GM19239 (cell line): Measurements from ENCODE around the gene SPTBN4.
"Not testable (repeated sequence)": the region's sequence is repeated elsewhere in the genome, so short reads cannot be mapped to it uniquely, and the experiment has no call there.

Source experiments
- DNase-seq: peaks from one replicate; pipeline ENCODE4 v3.0.0; 2011; ENCODE audit warnings: low spot score; ENCODE audit not compliant: insufficient read length
- FAIRE-seq: peaks from 2 replicates; lab custom pipeline; 2011; peaks lifted over from hg19 to GRCh38; lab: Jason Lieb, UNC

Gene SPTBN4

GRCh38 chr19:40501599-40501998 is 34.8 kb downstream of the SPTBN4 start:
- FAIRE-seq = no peak
- DNase-seq = no peak

- no peak for DNase-seq
- FAIRE-seq = no peak
Measured at GRCh38 chr19:40502081-40502480, 35.3 kb downstream of the SPTBN4 start.

GRCh38 chr19:40502647-40503319 is 36.0 kb downstream of the SPTBN4 start:
- no peak for FAIRE-seq
- DNase-seq = no peak

- FAIRE-seq (no peak), DNase-seq (no peak)
Measured at GRCh38 chr19:40503320-40503695, 36.5 kb downstream of the SPTBN4 start.

GRCh38 chr19:40506099-40506498 is 39.3 kb downstream of the SPTBN4 start:
- FAIRE-seq = no peak
- DNase-seq = no peak

- DNase-seq (no peak), FAIRE-seq (no peak)
Measured at GRCh38 chr19:40507892-40508291, 41.1 kb downstream of the SPTBN4 start.

- no peak for FAIRE-seq
- DNase-seq = no peak
Measured at GRCh38 chr19:40508739-40509260, 42.0 kb downstream of the SPTBN4 start.

GRCh38 chr19:40510526-40511115 is 43.8 kb downstream of the SPTBN4 start:
- DNase-seq (no peak), FAIRE-seq (no peak)

GRCh38 chr19:40511487-40511886 is 44.7 kb downstream of the SPTBN4 start:
- DNase-seq (no peak), FAIRE-seq (no peak)

- FAIRE-seq = no peak
Measured at GRCh38 chr19:40512110-40512472, 45.3 kb downstream of the SPTBN4 start.

GRCh38 chr19:40512473-40513344 is 45.9 kb downstream of the SPTBN4 start:
- DNase-seq = no peak
- no peak for FAIRE-seq

More at GRCh38 chr19:40512110-40512472, 45.3 kb downstream of the SPTBN4 start:
- DNase-seq = no peak

- no peak for FAIRE-seq
- DNase-seq = no peak
Measured at GRCh38 chr19:40513345-40513678, 46.5 kb downstream of the SPTBN4 start.

- DNase-seq (no peak), FAIRE-seq (no peak)
Measured at GRCh38 chr19:40513741-40514315, 47.0 kb downstream of the SPTBN4 start.

- DNase-seq (no peak), FAIRE-seq (no peak)
Measured at GRCh38 chr19:40517248-40517647, 50.4 kb downstream of the SPTBN4 start.

GRCh38 chr19:40519352-40520322 is 52.8 kb downstream of the SPTBN4 start:
- FAIRE-seq (no peak), DNase-seq (no peak)

- FAIRE-seq (no peak), DNase-seq (no peak)
Measured at GRCh38 chr19:40521276-40521675, 54.5 kb downstream of the SPTBN4 start.

GRCh38 chr19:40521900-40522299 is 55.1 kb downstream of the SPTBN4 start:
- not testable (repeated sequence) for FAIRE-seq

GRCh38 chr19:40523322-40524047 is 56.7 kb downstream of the SPTBN4 start:
- no peak for FAIRE-seq
- peak; percentile 56 for DNase-seq

More at GRCh38 chr19:40521900-40522299, 55.1 kb downstream of the SPTBN4 start:
- not testable (repeated sequence) for DNase-seq

- DNase-seq = no peak
- no peak for FAIRE-seq
Measured at GRCh38 chr19:40524133-40524549, 57.3 kb downstream of the SPTBN4 start.
